22Rv1 (cell line): ENCODE results near the gene ROR1.

Experiments used
- H3K27ac ChIP-seq: fragments of 450-650 bp; 2 replicates; pipeline ENCODE4 v1.5.1; 2017
- CTCF ChIP-seq: fragments of 450-650 bp; IDR thresholded peaks from 2 replicates; pipeline ENCODE4 v1.5.1; 2017; ENCODE audit warnings: mild to moderate bottlenecking
- ZFX ChIP-seq: fragments of 450-650 bp; IDR thresholded peaks from 2 replicates; pipeline ENCODE4 v1.6.1; 2017; ENCODE audit warnings: antibody characterized with exemption, borderline replicate concordance

The ROR1 gene

GRCh38 chr1:63884486-63884885, 110.7 kb downstream of the ROR1 start:
- TF ChIP-seq ZFX (no peak), CTCF (no peak)
- H3K27ac ChIP-seq, result no peak overlapping the region

- TF ChIP-seq CTCF (no peak), ZFX (no peak)
- no peak overlapping the region for H3K27ac ChIP-seq
These were observed 112.1 kb downstream of the ROR1 start for GRCh38 chr1:63885899-63886298.

- H3K27ac ChIP-seq, result no peak overlapping the region
These were observed 112.5 kb downstream of the ROR1 start for GRCh38 chr1:63886340-63886739.

GRCh38 chr1:63887809-63888208, 114.0 kb downstream of the ROR1 start:
- H3K27ac ChIP-seq, result no peak overlapping the region
- TF ChIP-seq ZFX (no peak), CTCF (no peak)

More at GRCh38 chr1:63886340-63886739, 112.5 kb downstream of the ROR1 start:
- no peak for TF ChIP-seq CTCF
- no peak for TF ChIP-seq ZFX

GRCh38 chr1:63888984-63889383, 115.2 kb downstream of the ROR1 start:
- TF ChIP-seq CTCF (no peak), ZFX (no peak)
- no peak overlapping the region for H3K27ac ChIP-seq

- TF ChIP-seq CTCF (no peak), ZFX (no peak)
- no peak overlapping the region for H3K27ac ChIP-seq
These were observed 116.7 kb downstream of the ROR1 start for GRCh38 chr1:63890468-63890867.

GRCh38 chr1:63891060-63891690, 117.4 kb downstream of the ROR1 start:
- TF ChIP-seq ZFX (no peak), CTCF (no peak)
- H3K27ac ChIP-seq, result no peak overlapping the region
